ENCODE measurements around the gene DNM3. TPM values are rescaled to one million over a fixed set of nuclear protein-coding genes. Genes with fewer than 3 reads are reported as not detected.

The DNM3 gene
- polyA plus RNA-seq, 1 donor (not counting 4 experiments of a cell fraction or from before 2014, with no cell fraction given): 2.0 TPM

- no peak overlapping the region for H3K4me2 ChIP-seq (ENCODE audit: control insufficient read depth, extremely low read depth, insufficient read depth, low read depth, low read length)
- TF ChIP-seq EZH2 (IDR thresholded peaks at IDR 0.05; ENCODE audit: low read length): no peak
- no peaks in the 10 kb centered on the region for H3K27me3 ChIP-seq (ENCODE audit: control insufficient read depth, extremely low read depth, insufficient read depth, low read length)
- H3K36me3 ChIP-seq (ENCODE audit: control insufficient read depth in 2 of 2, extremely low read depth in 1 of 2, insufficient read depth in 2 of 2, low read length in 2 of 2): no peaks in the 10 kb centered on the region
- no peak overlapping the region for H3K27ac ChIP-seq (ENCODE audit: control insufficient read depth, insufficient read depth, low read length)
- peaks cover 27% of the 10 kb centered on the region for H3K4me1 ChIP-seq (ENCODE audit: control insufficient read depth, extremely low read depth, insufficient read depth, low read length)
- no peaks in the 10 kb centered on the region for H4K20me1 ChIP-seq (ENCODE audit: control insufficient read depth, extremely low read depth, insufficient read depth, low read length)
- H3K79me2 ChIP-seq (ENCODE audit: control insufficient read depth, insufficient read depth, low read length): no peaks in the 10 kb centered on the region
- H3K9me1 ChIP-seq (ENCODE audit: control insufficient read depth, extremely low read depth, insufficient read depth, low read length): no peaks in the 10 kb centered on the region
- dilution Hi-C loops (cut with MboI; ENCODE audit: extremely low pct_ligation_motif_present, low sequenced_read_pairs): no loop called here
- H3K9me3 ChIP-seq (ENCODE audit: control insufficient read depth, low read depth, low read length): no peaks in the 10 kb centered on the region
- H3K4me3 ChIP-seq (ENCODE audit: control insufficient read depth in 2 of 3, extremely low read depth in 1 of 3, insufficient read depth in 2 of 3, low read depth in 1 of 3, low read length in 3 of 3): no peak overlapping the region
- H3K9ac ChIP-seq (ENCODE audit: control insufficient read depth, extremely low read depth, insufficient read depth, low read length): no peak overlapping the region
- FAIRE-seq: no peak
- no peak overlapping the region for H2AFZ ChIP-seq (ENCODE audit: control insufficient read depth, low read length)
- no peak for DNase-seq (ENCODE audit: low read depth, low spot score)
Observed at GRCh38 chr1:172453153-172453545, 611.9 kb downstream of the DNM3 start.

GRCh38 chr1:172453607-172454006, 612.3 kb downstream of the DNM3 start:
- no peak for DNase-seq (ENCODE audit: low read depth, low spot score)
- no peaks in the 10 kb centered on the region for H3K9me3 ChIP-seq (ENCODE audit: control insufficient read depth, low read depth, low read length)
- no peaks in the 10 kb centered on the region for H3K36me3 ChIP-seq (ENCODE audit: control insufficient read depth in 2 of 2, extremely low read depth in 1 of 2, insufficient read depth in 2 of 2, low read length in 2 of 2)
- no peak overlapping the region for H3K27ac ChIP-seq (ENCODE audit: control insufficient read depth, insufficient read depth, low read length)
- no peak overlapping the region for H3K9ac ChIP-seq (ENCODE audit: control insufficient read depth, extremely low read depth, insufficient read depth, low read length)
- H3K9me1 ChIP-seq (ENCODE audit: control insufficient read depth, extremely low read depth, insufficient read depth, low read length): no peaks in the 10 kb centered on the region
- no peak for TF ChIP-seq CTCF (optimal IDR thresholded peaks at IDR 0.05 in 1 of 3, IDR thresholded peaks at IDR 0.05 in 1 of 3, conservative IDR thresholded peaks at IDR 0.05 in 1 of 3; ENCODE audit: extremely low read depth in 1 of 3, insufficient read depth in 2 of 3, low read length in 3 of 3)
- no peak for TF ChIP-seq EZH2 (IDR thresholded peaks at IDR 0.05; ENCODE audit: low read length)
- peaks cover 24% of the 10 kb centered on the region for H3K4me1 ChIP-seq (ENCODE audit: control insufficient read depth, extremely low read depth, insufficient read depth, low read length)
- no peaks in the 10 kb centered on the region for H3K27me3 ChIP-seq (ENCODE audit: control insufficient read depth, extremely low read depth, insufficient read depth, low read length)
- no peak overlapping the region for H3K4me3 ChIP-seq (ENCODE audit: control insufficient read depth in 2 of 3, extremely low read depth in 1 of 3, insufficient read depth in 2 of 3, low read depth in 1 of 3, low read length in 3 of 3)
- no peak overlapping the region for H2AFZ ChIP-seq (ENCODE audit: control insufficient read depth, low read length)
- no peak overlapping the region for H3K4me2 ChIP-seq (ENCODE audit: control insufficient read depth, extremely low read depth, insufficient read depth, low read depth, low read length)
- dilution Hi-C loops (cut with MboI; ENCODE audit: extremely low pct_ligation_motif_present, low sequenced_read_pairs): no loop called here
- FAIRE-seq: no peak
- H4K20me1 ChIP-seq (ENCODE audit: control insufficient read depth, extremely low read depth, insufficient read depth, low read length): no peaks in the 10 kb centered on the region
- H3K79me2 ChIP-seq (ENCODE audit: control insufficient read depth, insufficient read depth, low read length): no peaks in the 10 kb centered on the region

DNA sequence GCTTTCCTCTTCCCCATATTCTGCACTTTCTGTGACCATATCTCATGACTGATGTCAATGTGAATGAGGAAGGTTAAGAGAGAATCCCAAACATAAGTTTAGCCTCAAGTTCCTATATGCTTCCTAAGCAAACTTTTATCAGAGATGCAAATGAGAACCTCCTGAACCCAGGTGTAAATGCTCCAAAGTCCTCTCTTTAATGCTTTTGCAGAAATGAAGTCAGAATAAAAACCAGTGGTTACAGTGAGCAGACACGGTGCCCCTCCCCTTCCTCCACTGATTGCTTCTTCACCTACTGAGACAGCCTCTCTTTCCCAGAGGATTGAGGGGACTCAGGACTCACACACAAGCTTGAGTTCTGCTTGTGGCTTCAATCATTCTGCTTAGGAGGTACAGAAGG, 614.2 kb downstream of the DNM3 start:
- no peak overlapping the region for H3K4me2 ChIP-seq (ENCODE audit: control insufficient read depth, extremely low read depth, insufficient read depth, low read depth, low read length)
- H3K9me1 ChIP-seq (ENCODE audit: control insufficient read depth, extremely low read depth, insufficient read depth, low read length): no peaks in the 10 kb centered on the region
- H3K9me3 ChIP-seq (ENCODE audit: control insufficient read depth, low read depth, low read length): no peaks in the 10 kb centered on the region
- no peaks in the 10 kb centered on the region for H3K27me3 ChIP-seq (ENCODE audit: control insufficient read depth, extremely low read depth, insufficient read depth, low read length)
- H2AFZ ChIP-seq (ENCODE audit: control insufficient read depth, low read length): no peak overlapping the region
- FAIRE-seq (no peak), DNase-seq (ENCODE audit: low read depth, low spot score) (no peak)
- no peaks in the 10 kb centered on the region for H3K79me2 ChIP-seq (ENCODE audit: control insufficient read depth, insufficient read depth, low read length)
- peaks cover 10% of the 10 kb centered on the region for H3K4me1 ChIP-seq (ENCODE audit: control insufficient read depth, extremely low read depth, insufficient read depth, low read length)
- H4K20me1 ChIP-seq (ENCODE audit: control insufficient read depth, extremely low read depth, insufficient read depth, low read length): no peaks in the 10 kb centered on the region
- TF ChIP-seq CTCF (optimal IDR thresholded peaks at IDR 0.05 in 1 of 3, IDR thresholded peaks at IDR 0.05 in 1 of 3, conservative IDR thresholded peaks at IDR 0.05 in 1 of 3; ENCODE audit: extremely low read depth in 1 of 3, insufficient read depth in 2 of 3, low read length in 3 of 3) (no peak), EZH2 (IDR thresholded peaks at IDR 0.05; ENCODE audit: low read length) (no peak)
- H3K9ac ChIP-seq (ENCODE audit: control insufficient read depth, extremely low read depth, insufficient read depth, low read length): no peak overlapping the region
- no peak overlapping the region for H3K27ac ChIP-seq (ENCODE audit: control insufficient read depth, insufficient read depth, low read length)
- no peaks in the 10 kb centered on the region for H3K36me3 ChIP-seq (ENCODE audit: control insufficient read depth in 2 of 2, extremely low read depth in 1 of 2, insufficient read depth in 2 of 2, low read length in 2 of 2)
- dilution Hi-C loops (cut with MboI; ENCODE audit: extremely low pct_ligation_motif_present, low sequenced_read_pairs): no loop called here
- H3K4me3 ChIP-seq (ENCODE audit: control insufficient read depth in 2 of 3, extremely low read depth in 1 of 3, insufficient read depth in 2 of 3, low read depth in 1 of 3, low read length in 3 of 3): no peak overlapping the region
